Loucy (cell line): ENCODE data around the gene CACNA1D.

ENCODE experiments used
- EZH2phosphoT487 ChIP-seq: fragments of 200-600 bp; IDR thresholded peaks from 2 replicates; pipeline ENCODE4 v1.6.1; 2018; ENCODE audit warnings: antibody characterized with exemption, mild to moderate bottlenecking, moderate library complexity, borderline replicate concordance
- TF ChIP-seq, protein P1 (sequence below): fragments of 200-600 bp; sonication (generic); conservative IDR thresholded peaks from 2 replicates; pipeline ENCODE4 v1.5.1; 2014; ENCODE audit warnings: mild to moderate bottlenecking, antibody characterized with exemption, low read length

DNA sequence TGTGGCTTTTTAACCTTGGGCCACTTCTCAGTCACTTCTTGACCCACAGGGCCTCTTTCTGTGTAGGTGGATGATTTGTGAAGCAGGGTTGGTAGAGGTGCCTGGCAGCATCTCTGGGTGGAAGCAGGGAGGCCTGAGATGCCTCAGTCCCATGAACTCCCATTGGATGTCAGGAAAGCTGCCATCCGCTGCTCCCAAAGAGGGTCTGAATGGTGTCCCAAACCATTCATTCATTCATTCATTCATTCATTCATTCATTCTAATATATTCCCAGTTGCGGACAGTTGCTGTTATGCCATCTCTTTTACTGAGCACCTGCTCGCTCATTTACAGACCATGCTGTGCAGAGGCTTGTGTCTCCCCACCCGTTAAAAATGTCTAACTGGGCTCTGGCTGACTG lies 253.1 kb downstream of the CACNA1D start:
- TF ChIP-seq, protein P1, sequence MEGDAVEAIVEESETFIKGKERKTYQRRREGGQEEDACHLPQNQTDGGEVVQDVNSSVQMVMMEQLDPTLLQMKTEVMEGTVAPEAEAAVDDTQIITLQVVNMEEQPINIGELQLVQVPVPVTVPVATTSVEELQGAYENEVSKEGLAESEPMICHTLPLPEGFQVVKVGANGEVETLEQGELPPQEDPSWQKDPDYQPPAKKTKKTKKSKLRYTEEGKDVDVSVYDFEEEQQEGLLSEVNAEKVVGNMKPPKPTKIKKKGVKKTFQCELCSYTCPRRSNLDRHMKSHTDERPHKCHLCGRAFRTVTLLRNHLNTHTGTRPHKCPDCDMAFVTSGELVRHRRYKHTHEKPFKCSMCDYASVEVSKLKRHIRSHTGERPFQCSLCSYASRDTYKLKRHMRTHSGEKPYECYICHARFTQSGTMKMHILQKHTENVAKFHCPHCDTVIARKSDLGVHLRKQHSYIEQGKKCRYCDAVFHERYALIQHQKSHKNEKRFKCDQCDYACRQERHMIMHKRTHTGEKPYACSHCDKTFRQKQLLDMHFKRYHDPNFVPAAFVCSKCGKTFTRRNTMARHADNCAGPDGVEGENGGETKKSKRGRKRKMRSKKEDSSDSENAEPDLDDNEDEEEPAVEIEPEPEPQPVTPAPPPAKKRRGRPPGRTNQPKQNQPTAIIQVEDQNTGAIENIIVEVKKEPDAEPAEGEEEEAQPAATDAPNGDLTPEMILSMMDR = no peak
- no peak for TF ChIP-seq EZH2phosphoT487
